Skin of body (tissue), 2 donors: ENCODE results near the gene WNT9A. TPM values are rescaled to one million over a fixed set of nuclear protein-coding genes. Genes with fewer than 3 reads are reported as not detected.
"Not testable (repeated sequence)": the region's sequence is repeated elsewhere in the genome, so short reads cannot be mapped to it uniquely, and the experiment has no call there.

Experiments used
- DNase-seq: peaks from one replicate; lab custom pipeline; 2025; lab: John Stamatoyannopoulos, UW
- total RNA-seq: library from RNA; depleted of rRNA; stranded (reverse); fragments of >200 nt; gene quantifications from one replicate; pipeline ENCODE4 v1.2.3, GENCODE V29; 2014

WNT9A gene
- total RNA-seq, 1 donor from 2014 or later = 1.5 TPM

DNA sequence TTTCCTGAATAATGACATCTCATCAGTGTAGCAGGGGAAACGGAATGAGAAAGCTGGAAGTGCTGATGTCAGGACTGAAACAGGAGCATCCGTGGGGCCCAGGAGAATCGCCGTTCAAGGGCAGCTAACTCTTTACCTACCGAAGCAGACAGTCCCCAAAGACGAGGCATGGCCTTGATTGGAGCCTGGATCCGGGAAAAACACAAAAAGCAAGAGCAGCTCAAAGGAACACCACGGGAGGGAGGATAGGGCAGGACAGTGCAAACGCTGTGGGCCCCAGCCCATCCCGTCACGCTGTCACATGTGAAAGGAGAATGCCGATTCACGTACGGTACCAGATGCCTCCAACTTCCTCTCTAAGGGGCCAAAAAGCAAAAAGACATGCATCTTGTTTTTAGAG lies 34.9 kb downstream of the WNT9A start:
- no peak for DNase-seq

DNA sequence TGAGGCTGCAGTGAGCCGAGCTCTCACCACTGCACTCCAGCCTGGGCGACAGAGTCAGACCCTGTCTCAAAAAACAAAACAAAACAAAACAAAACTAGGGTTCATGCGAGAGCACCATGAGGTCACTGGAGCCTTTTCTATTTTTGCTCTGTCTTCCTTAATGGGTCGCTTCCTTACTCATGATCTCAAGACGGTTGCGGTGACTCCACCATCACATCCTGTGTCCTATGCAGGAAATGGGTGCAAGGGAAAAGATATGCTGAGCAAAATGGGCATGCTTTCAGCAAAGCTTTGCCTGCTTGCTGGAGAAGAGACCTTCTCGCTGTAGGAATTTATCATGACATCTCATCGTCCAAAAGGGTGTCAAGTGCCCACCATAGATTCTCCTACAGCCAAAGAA lies 36.4 kb downstream of the WNT9A start:
- DNase-seq = no peak

GRCh38 chr1:227910511-227911153 lies 37.1 kb downstream of the WNT9A start:
- no peak for DNase-seq

- DNase-seq = not testable (repeated sequence)
Measured at GRCh38 chr1:227909923-227910328, 37.8 kb downstream of the WNT9A start.

DNA sequence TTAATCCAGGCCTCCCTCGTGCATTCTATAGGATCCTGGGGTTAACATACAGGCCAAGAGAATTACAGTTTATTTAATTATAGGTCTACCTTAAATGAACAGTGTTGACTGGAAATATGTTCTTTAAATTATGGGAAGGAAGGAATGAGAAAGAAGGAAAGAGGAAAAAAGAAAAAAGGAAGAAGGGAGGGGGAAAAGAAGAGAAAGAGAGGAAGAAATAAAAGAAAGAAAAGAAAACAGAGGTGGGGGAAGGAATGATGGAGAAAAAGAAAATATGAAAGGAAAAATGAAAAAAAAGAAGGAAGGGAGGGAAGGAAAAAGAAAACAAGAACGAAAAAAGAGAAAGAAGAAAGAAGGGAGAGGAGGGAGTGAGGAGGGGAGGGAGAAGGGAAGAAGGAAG lies 38.5 kb downstream of the WNT9A start:
- DNase-seq = no peak

DNA sequence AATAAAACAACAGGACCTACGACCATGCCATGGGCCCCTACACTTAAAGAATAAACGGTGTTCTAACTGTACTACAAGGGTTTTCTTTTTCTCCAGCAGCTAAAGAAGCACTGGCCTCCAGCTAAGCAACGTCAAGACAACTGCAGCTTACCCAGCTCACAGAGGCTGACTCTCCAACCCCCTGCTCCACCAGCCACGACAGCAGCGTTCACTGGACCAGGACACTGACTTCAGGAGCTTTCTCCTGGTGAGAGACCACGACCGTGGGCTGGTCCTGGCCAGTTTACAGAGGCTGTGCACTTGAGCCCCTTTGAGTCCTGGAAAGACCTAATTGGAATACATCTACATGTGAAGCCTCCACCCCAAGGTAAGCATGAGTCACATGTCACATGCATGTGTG lies 39.4 kb downstream of the WNT9A start:
- DNase-seq = no peak

DNA sequence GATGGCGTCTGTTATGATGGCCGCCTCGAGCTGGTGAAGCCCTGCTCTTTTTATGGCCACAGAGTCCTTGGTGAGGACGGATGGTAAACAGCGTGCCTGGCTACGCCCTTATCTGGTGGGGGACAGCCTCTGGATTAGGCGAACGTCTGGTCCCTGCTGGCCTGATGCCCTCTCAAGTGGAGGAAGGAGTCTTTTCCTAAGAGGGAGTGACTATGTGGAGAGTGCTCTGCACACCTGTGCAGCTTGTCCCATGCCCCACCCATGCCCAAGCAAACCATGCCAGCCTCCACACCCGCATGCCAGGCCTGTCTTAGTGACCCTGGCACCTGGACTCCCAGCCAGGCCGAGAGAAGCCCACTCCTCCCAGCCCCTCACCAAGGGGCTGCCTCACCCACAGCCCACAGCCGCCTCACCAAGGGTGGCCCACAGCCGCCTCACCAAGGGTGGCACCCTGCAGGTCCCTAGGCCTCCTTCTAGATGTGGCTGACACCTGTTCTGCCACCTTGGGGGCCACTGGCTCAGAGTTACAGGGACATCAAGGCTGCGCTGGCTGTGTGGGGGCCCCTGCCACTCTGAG lies 40.2 kb downstream of the WNT9A start:
- DNase-seq = no peak

GRCh38 chr1:227906550-227907071 lies 41.1 kb downstream of the WNT9A start:
- no peak for DNase-seq

GRCh38 chr1:227905573-227906487 lies 41.9 kb downstream of the WNT9A start:
- no peak for DNase-seq

DNA sequence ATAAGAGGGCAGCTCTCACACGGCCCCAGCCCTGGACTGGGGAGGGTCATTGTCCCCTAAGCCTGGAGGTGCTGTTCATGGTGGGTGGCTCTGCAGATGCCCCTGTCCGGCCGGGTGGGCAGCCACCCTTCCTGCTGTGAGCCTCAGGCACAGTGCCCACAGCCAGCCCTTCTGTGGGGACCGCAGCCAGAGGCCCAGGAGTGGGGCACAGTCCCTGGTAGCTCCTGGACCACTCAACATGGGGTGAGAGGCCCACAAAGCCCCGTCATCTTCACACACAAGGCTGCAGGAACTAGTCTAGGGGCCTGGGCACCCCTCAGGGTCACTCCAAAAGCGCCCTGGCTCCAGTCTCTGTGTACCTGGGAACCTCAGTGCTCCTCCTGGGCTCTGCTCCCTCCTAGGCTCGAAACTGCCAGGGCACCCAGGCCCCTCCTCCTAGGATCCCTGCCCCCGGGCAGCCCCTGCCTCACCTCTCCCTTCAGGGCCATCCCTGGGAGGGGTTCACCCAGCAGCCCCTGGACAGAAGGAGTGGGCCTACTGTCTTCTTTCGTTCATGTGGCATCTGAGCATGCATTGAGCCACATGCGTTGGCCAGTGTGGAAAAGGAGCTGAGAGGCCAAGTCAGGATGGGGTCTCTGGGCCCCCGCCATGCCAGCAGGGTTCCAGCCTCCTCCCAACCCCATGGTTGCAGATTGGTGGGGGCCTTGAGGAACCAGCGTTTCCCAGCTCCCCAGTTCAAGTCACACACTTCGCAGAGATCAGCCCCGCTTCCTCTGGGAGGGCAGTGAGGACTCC lies 43.0 kb downstream of the WNT9A start:
- DNase-seq = no peak

DNA sequence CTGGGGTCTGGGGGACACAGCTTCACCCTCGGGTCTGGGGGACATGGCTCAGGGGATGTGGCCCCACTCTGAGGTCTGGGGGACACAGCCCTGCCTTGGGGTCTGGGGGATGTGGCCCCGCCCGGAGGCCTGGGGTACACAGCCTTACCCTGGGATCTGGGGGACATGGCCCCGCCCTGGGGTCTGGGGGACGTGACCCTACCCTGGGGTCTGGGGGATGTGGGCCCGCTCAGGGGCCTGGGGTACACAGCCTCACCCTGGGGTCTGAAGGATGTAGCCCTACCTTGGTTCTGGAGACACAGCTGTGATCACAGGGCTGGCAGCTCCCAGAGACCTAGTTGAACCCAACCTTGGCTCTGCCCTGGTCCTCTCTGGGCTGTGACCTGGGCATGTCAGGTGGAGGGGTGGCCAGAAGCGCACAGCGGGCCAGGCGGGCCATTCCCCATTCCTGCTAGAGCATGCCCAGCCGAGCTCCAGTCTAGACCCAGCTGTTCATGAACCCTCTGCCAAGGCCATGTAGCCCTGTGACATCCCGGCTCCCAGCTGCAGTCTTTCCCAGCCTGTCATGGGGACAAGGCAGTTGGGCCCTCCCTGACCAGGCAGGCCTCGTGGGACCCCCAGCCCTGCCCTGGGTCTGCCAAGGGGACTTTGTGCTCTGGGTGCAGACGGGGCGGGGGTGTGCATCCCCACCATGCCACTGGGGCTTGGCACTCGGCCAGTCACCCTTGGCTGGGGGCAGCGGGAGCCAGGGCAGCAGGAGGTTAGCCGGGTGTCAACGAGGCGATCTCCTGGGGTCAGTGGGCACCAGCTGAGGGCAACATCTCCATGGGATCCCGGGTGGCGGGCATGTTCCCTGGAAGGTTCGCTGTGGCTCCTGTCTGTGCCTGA lies 43.9 kb downstream of the WNT9A start:
- DNase-seq = no peak

GRCh38 chr1:227903061-227903521 lies 44.6 kb downstream of the WNT9A start:
- DNase-seq = no peak

DNA sequence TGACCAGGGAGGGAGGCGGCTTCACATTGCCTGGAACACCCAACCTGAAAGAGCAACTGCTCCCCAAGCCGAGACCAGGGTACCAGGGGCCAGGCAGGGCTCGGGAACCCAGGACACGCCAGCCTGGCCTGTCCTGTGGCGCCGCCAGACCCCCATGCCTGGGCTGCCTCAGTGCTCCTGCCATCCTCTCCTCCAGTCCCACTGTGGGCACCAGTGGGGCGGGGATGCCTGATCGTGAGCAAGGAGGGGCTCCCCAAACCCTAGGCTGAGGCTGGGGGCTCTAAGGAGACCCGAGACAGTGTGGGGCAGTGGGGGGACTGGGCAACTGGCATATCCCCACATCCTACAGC lies 45.1 kb downstream of the WNT9A start:
- DNase-seq = no peak

GRCh38 chr1:227901906-227902640 lies 45.7 kb downstream of the WNT9A start:
- no peak for DNase-seq

GRCh38 chr1:227901239-227901905 lies 46.4 kb downstream of the WNT9A start:
- DNase-seq = no peak

- DNase-seq = no peak
Measured at GRCh38 chr1:227900571-227901051, 47.1 kb downstream of the WNT9A start.

GRCh38 chr1:227899820-227900449 lies 47.8 kb downstream of the WNT9A start:
- no peak for DNase-seq

DNA sequence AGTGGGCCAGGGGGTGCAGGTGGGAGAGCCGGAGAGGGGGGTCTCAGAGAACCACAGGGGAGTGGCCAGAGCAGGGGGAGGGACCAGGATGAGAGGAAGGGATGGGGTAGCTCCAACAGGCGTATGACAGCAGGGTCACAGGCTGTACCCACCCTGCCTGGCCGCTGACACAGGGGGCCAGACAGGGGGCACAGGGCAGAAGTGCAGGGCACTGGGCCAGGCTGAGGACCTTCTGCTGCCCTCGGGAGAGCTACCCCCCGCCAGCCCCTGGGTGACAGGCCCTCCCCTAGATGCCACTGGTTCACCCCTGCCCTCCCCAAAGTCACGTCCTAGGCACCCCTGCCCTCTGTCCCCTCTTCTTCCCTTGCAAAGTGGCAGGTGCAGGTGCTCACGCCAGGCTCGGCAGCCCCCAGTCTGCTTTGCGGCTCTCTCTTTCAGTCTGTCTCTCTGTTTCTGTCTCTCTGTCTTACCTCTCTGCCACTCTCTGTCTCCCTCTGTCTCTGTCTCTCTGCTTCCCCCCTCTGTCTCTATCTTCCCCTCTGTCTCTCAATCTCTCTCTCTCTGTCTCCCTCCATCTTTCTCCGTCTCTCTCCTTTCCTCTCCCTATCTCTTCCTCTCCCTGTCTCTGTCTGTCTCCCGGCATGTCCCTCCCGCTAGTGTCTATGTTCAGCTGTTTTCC lies 48.5 kb downstream of the WNT9A start:
- no peak for DNase-seq
